Effector CD8-positive, alpha-beta T cell (primary cell): ENCODE data around the gene HPSE2.

Source experiments
- DNase-seq: peaks from one replicate; lab custom pipeline; 2025; lab: John Stamatoyannopoulos, UW

HPSE2 gene

DNA sequence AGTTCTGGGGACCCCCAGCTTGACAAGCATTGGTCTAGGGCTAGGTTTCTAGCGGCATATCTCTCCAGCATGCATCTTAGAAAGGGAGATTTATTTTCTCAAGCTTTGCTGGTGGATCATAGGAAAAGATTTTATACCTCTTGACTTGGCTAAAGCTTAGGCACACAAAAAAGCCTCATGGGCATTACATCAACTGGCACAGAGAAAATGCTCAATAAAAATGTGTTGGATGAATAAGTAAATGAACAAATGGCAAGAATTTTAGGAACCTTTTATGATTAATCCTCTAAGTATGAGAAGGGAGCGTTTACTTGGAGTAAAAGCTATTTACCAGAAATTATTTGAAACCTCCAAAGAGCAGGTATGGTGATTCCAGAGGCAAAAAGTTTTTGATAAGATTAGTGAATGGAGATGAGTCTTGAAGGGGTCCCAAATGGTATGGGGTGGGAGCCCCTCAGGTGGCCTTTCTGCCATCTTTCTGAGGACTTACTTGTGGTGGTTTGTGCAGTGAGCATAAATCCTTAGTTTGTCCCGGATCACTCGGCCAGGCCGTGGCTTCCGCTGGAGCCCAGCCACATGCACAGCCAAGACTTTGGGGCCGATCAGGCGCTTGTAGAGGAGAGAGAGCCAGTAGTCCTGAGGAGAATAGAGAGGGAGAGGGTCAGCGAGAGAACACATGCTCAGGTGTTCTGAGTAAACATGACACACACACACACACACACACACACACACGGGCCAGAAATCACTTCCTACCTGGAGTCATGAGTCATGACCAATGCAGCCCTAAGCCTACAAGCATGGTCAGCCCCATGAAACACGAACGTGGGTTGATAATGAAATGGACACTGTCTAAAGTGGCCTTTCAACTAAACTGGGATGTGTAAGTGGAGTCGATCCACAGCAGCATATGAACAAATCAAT, 745.8 kb downstream of the HPSE2 start:
- no peak for DNase-seq

DNA sequence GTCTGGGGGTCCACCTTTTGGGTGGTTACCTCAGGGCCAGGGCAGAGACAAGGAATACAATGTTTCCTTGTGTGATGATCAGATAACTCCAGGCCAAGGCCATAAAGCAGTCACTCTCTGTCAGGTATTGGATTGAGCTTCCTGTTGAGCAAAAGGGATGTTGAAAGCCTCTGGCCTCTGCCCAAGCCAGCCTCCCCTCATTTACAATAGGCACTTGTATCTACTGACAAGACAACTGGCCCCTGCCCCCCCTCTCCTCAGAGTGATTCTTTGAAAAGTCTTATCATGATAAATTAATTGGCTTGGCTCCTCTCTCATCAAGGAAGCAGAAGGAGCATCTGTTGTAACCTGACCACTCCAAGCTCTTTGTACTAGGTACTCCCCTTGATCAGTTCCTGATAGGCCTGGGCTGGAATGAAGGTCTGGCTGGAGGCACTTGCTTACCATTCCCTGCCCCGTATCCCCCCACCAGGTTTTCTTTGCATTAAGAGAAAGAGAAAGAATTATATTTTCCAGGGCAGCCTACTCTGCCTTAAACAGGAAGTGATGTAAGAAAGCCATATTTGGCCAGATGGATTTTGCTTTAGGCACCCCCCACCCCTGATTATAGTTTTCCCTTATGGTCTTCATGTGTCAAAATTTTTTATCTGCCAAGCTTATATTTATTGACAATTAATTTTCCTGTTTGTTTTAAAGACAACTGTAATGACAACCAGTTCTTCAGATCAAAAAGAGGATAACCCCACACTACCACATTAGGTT, 746.8 kb downstream of the HPSE2 start:
- DNase-seq = no peak

DNA sequence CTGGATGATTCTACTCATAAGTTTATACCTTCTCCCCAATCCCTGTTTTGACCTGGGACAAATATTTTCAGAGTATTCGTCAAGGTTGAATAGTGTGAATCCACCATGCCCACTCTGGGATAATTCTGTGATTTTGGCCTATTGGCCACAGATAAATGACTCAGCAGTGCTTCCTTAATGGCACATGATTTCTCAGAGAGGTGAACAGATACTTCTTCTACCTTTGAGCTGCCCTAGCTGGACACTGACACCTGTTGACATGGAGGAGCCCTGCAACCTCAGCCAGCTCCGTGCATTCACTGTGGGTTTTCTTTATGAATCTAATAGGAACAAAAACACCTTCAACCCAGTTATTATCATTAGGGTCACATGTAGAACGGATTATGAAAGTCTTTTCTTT, 748.0 kb downstream of the HPSE2 start:
- no peak for DNase-seq

DNA sequence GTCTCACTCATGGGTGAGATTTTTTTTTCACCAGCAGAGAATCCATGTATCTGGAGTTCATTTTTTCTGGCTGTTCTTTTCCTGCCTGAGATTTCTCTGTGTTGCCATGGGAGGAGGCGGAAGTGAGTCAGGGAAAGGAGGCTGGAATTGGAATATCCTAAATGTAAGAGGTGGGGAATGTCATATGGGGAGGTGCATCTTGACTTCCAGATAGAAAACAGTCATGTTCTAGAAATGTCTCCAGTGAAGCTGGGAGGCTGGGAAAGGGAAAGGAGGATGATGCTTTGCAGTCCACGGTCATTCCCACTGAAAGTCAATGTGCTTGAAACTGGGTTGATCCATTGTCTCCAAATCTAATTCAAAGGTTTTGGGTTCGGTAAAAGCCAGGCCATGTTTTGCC, 749.2 kb downstream of the HPSE2 start:
- DNase-seq = no peak

DNA sequence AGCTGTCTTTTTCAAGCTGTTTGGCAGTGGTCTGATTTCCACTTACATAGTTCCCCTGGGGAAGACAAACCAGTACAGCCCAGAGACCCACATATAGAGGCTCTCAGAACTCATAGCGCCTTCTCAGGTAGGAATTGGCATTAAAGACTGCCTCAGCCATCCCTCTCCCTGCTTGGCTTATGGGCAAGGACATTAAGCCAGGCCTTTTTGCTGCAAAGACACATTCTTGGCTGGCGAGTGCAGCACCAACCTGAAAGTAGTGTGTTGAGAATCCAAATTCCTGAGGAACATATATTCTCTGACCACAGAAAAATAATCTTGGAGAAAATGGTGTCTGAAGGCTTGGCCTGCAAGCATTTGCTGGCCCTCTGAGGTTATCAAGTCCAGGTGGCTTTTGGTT, 749.7 kb downstream of the HPSE2 start:
- no peak for DNase-seq

DNA sequence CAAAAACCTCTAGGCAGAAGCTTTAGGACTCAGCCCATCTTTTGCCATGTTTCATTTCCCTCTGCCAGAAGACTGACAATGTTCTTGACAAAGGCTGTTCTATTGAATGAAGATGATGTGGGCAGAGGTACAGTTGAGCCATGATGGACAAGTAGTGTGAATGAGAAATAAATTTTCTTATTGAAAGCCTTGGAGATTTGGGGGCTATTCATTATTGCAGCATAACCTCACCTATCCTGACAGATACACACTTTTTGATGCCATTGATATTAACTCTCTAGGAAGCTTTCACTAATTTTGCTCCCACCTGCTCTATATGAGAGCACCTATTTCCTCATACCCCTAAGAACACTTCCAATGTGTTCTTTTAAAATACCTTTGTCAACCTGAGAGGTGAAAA, 752.0 kb downstream of the HPSE2 start:
- no peak for DNase-seq

DNA sequence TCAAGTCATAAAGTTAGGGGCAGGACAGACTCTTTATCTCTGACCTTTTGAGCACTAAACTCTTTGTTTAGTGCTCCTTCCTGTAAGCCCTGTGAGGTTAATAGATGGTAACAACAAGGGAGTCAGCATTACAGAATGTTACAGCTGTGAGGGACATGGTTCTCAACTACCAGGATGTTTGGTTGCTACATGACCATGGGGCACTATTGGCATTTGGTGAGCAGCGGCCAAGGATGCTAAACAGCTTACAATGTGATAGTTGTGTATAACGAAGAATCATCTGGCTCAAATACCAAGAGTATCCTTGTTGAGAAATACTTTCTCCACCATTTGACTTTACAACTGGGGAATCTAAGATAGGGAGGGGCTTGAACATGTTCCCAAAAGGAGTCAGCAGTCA, 753.6 kb downstream of the HPSE2 start:
- no peak for DNase-seq

DNA sequence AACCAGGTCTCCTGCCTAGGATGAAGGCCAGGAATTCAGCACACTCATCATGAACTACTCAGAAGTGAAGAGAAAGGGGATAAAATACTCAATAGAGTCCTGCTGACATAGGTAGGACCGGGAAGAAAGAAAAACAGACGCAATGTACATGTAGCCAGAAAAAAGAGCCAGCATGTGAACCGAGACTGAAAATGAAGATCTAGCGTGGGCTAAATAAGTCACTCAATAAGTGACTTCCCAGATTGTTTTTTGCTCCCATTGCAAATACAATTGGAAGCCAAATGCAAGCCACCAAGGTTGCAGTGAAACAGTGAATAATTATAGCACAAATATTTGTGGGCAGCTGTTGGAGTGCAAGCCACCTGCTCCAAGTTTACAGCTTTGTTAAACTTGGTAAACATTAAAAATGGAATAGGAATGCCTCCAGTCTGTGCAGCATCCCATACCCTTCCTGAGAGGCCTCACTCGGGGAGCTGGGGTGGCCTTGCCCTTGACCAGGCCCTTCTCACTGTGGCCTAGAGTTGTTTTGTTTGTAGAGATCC, 754.2 kb downstream of the HPSE2 start:
- no peak for DNase-seq

DNA sequence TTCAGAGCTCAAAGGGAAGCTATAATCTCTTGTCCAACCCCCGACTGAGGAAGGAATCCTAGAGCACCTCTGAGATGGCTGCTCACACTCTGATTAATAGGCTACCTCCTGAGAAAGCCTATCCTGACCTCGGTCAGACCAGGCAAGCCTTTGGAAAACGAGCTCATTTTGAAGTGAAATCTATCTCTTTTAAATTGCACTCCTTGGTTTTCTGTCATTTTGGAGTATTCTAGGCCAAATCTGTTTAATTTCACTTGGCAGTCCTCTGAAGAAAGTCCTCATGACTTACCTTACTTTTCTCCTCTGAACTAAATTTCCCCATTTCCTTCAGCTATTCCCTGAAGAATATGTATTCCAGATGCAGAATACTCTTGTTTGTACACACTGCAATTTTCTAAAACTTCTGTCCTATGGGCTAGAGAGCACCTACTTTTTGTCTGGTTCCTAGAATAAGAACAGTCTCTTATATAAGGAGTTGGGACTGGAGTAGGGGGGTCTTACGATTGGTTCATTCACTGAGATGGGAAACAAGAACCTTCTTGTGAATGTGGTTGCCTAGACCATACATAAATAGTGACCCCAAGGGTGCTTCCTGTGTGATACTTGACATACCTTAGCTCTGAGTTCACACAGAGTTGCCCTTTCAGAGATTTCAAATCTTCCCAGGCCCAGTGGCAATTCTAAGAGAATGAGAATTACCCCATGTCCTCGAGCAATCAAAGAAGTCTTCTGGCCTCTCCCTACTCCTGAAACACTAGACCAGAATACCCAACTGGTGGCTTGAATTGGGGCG, 757.0 kb downstream of the HPSE2 start:
- DNase-seq = no peak

DNA sequence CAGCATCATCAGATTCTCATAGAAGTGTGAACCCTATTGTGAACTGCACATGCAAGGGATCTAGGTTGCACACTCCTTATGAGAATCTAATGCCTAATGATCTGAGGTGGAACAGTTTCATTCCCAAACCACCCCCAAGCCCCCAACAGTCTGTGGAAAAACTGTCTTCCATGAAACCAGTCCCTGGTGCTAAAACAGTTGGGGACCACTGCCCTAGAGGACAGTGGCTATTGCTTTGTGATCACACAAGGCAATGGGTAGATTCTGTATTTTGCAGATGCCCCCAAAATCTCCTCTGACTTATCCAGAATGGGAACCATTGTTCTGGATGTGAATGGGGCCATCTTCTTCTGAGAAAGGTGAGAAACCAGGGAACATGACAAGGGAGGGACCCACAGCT, 757.8 kb downstream of the HPSE2 start:
- DNase-seq = no peak

DNA sequence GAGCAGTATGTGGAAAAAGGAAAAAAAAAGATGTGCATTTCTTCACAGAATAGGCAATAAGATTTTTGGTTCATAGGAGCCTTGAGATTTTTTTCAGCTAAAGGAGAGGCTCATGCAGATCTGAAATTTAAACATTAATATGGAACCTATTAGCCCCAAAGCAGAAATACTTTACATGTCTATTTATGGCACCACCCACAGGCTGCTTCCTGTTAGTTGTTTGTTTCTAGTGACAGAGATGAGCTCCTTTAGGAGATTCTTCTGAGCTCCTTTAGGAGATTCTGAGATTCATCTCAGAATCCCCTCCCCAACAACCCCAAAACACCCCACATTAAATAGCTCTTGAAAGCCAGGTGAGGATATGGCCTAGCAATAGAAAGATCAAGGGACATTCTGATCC, 761.0 kb downstream of the HPSE2 start:
- no peak for DNase-seq

DNA sequence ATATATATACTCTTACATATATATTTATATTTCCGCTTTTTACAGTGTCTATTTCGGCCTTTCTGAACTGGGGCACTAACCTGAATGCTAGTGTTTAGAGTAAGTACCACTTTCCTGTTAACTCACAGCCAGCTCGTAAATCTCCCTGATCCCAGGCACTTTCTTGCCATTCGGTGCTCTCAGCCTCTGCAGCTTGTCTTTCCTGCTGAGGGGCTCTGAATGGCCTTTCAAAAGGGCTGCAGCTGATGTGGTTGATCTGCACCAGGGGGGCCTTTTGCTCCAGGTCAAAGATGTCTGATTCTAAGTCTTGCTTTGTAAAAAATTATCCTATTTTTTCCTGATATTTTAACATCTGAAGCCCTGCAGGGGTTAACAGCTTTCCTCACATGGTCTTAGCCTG, 763.5 kb downstream of the HPSE2 start:
- no peak for DNase-seq

DNA sequence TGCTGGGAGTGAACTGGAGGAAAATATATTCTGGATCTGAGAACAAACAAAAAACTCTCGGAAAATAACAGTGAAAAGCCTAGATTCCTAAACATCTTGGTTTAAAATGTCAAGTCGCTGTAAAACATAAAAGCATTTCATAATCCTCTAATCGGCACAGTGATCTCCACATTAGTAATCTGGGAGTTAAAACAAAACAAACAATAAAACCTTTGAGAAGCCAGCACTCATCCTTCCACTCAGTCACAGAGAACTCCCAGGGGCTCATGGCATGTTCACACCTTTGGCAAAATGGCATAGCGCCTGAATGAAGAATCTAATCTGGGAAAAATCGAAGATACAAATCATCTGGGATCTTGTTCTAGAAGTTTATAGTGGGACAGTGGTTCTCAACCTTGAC, 764.8 kb downstream of the HPSE2 start:
- no peak for DNase-seq

DNA sequence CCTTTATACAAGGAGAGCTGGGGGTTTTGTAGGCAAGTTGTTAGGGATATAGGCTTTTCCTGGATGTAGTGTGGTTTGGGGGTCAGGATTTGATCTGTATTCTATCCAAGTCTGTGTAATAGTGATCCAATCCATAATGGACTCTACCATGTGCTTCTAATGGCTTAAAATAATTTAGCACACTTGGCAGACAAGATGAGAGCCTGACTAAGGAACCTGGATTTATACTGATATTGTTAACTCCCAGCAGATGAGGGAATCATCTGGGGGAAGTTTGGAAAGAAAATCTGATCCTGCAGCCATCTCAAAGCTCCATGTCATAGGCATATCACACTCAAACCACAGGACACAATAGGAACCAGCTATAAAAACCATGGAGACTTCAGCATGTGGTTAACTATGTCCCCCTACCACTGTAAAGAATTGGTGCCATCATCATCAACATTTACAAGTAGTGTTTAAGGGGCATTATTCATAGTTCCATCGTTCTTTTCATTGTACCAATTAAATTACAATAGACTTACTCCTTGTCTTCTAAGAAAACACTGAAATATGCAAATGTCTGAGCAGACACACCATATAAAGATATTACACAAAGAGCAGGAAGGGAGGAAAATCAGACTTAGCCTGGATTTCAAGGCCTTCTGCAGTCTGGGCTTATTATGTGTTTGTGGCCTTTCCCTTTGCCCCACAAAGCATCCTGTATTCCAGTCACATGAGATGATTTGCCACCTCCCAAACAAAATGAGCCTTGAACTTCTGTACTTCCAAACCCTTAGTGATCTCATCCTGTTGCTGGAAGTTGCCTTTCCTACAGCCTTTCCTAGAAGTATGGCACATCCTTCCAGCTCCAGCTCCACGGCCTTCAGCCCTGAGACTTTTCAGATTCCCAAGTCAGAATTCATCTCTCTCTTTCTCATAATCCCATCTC, 766.4 kb downstream of the HPSE2 start:
- no peak for DNase-seq

DNA sequence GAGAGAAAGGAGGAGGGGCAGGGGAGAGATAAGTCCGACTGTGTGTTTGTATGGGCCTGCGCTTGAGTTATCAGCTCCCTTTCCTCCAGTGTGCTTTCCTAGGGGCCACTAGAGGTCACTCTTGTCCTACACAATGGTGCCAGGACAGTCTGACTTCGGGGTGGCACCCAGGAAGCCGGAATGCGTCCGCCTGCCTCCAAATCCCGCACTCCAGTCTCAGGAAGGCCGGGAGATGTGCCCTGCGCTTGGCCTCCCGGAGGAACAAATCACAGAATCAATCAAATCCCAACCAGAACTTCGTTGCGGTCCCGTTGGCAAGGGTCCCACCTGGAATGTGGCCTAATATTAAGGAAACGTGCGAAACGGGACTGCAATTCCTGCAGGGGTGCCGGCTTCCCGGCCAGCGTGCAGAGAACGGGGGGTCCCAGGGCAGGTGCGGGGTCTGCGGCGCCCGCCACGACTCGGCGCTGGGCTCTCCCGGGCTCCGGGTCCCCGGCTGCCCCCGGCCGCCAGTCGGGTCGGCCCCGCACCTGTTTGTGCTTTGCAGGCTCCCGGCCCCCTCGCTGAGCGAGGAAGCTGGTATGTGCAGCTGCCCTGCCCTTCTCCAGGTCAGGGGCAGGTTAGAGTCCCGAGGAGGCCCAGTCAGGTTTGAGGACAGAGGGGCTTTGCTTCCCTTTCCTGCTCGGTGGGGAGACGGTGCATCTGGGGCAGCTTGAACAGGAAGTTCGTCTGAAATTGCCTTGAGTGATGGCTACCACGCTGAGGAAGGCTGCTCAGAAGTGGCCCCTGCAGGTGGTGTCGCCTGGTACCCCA, 767.9 kb downstream of the HPSE2 start:
- peak; percentile 47 for DNase-seq

DNA sequence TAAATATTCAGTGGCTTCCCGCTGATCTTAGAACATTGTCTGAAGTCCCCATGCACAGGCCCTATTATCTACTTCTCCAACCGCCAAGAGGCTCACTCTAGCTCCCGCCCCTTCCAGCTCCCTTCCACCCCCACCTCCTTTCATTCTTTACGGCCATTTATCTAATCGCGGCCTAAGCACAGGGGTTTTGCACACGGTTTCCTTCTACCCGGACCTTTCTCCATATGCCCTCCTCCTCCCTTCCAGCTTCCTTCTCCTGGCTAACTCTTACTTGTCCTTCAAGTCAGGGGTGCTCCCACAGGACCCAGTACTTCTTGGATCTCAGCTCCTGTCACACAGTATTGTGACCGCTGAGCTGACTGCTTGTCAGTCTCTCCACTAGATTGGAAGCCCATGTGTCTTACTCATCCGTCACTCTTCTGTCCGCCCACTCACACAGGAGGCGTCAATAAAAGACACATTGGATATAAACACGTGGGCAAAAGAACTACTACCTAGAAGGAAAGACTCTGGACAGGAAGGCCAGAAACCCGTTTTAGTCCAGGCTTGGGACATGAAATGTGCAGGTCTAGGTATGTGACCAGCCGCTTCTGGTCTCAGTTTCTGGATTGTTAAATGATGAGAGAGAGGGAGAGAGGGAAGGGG, 768.7 kb downstream of the HPSE2 start:
- no peak for DNase-seq

DNA sequence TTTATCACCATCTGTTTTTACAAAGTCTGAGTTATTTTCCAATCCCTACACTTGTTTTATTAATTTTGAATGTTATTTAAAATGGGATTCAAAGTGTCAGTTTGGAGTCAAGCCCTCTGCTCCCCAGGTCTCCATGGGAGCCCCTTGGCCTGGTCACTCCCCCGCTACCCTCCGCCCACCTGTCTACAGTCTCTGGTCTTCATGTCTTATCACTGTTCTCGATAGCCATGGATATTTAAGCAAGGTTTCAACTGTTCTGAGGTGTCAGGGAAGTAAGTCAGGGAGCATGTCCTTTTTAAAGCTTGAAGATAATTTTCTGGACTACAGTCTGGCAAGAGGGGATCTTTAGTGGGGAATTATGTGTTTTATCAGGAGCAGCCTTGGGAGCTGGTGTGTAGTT, 769.8 kb downstream of the HPSE2 start:
- DNase-seq = no peak

DNA sequence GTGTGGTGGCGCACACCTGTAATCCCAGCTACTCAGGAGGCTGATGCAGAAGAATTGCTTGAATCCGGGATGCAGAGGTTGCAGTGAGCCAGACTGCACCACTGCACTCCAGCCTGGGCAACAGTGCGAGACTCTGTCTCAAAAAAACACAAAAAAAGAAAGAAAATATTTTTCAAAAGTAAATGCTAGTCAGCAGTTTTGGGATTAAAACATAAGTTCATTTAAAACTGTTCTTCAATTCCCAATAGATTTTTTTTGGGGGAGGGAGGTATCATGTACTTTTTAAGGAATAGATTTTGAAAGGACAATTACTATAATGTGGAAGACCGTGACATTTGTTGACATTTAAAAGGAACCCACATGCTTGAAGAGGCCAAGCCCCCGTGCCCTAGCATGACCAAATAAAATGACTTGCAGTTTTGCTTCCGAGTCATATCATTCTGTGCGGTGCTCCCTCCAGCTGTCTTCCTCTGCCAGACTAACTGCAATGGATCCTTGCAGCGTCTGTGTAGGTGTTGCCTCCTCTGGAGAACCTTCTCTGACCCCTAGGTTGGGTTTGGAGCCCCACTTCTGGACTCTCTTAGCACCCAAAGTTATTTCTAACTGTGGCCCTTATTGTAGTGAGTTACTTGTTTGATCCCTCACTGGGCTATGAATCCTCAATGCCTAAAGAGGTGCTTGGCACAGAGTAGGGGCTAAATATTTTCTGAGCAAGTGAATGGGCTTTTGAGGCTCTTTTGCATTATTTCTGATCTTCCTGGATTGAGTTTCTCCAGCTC, 771.5 kb downstream of the HPSE2 start:
- no peak for DNase-seq

DNA sequence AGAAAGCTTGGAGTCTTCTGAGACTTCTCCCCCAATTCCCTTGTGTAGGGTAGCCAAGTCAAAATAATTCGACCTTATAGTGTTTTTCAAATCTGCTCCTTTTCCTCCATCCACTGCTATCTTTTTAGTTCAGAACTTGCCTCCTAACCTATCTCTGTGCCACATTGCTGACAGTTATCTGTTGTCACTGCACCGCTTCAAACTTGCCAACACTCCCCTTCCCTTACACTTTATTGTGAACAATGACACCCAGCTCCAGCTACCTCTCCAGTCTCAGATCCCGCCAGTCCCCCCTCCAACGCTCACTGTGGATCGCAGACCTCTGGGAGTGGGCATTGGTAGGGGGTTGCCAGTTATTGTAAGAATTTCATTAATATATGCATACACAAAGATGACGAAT, 772.6 kb downstream of the HPSE2 start:
- no peak for DNase-seq
